HCT116 (cell line): Measurements from ENCODE around the gene GSG1L. TPM values are rescaled to one million over a fixed set of nuclear protein-coding genes. Genes with fewer than 3 reads are reported as not detected.

Source experiments
- ATAC-seq: fragments of 200-7000 bp; cut with Tn5 transposase; 2 replicates; pipeline ENCODE4 v1.9.1; 2020; ENCODE audit warnings: mild to moderate bottlenecking, moderate library complexity
- BruUV-seq: library from RNA; stranded (reverse); fragments of 400-500 nt; replicated peaks from 2 replicates; lab custom pipeline; 2021; lab: Mats Ljungman, UMichigan
- CTCF ChIA-PET: fragments of 300-600 bp; sonication (Branson Sonifier 250); formaldehyde crosslinking; loops from one replicate; lab custom pipeline; 2021; ENCODE audit warnings: antibody characterized with exemption; lab: Charles Lee
- POLR2A ChIA-PET: fragments of 300-600, 350-600 bp; sonication (Branson Sonifier 250); formaldehyde crosslinking; loops from one replicate; lab custom pipeline; 2021; ENCODE audit warnings: antibody characterized with exemption; lab: Charles Lee
- RAD21 ChIA-PET, 2 experiments: fragments of 300-600 bp; sonication (Branson Sonifier 250); formaldehyde crosslinking; loops; one replicate each; lab custom pipeline; 2023; ENCODE audit warnings: low total read pairs in 2 of 2; ENCODE audit not compliant: uncharacterized antibody in 2 of 2, unreplicated experiment in 2 of 2, low non-redundant PET in 1 of 2; lab: Charles Lee
- DNase-seq: peaks from one replicate; pipeline ENCODE4 v3.0.0-alpha.2; 2010; ENCODE audit warnings: low read depth, low spot score
- H2AFZ ChIP-seq: fragments of 200-600 bp; shearing (Covaris generic), sonication (generic); 2 replicates; pipeline ENCODE4 v1.6.1; 2017; ENCODE audit warnings: low read depth, mixed run types, mixed read lengths, antibody characterized with exemption, low read length; ENCODE audit not compliant: poor library complexity, severe bottlenecking
- H3K27ac ChIP-seq: 2 replicates; pipeline ENCODE4 v1.5.1; 2012; ENCODE audit warnings: low read depth, low read length
- H3K27me3 ChIP-seq: fragments of 200-600 bp; sonication (generic); 2 replicates; pipeline ENCODE4 v1.6.1; 2016; ENCODE audit warnings: mixed run types, low read length, mixed read lengths; ENCODE audit not compliant: insufficient read depth
- H3K36me3 ChIP-seq, 2 experiments: fragments of 200-500 bp in 1 of 2; fragments of 200-600 bp in 1 of 2; sonication (Bioruptor generic) in 1 of 2; sonication (generic) in 1 of 2; 2 replicates each; pipeline versions ENCODE4 v1.5.1 to v1.6.1; 2014 to 2016; ENCODE audit warnings: low read length in 2 of 2, inconsistent platforms in 1 of 2, mixed read lengths in 1 of 2, mixed run types in 1 of 2; ENCODE audit not compliant: insufficient read depth in 2 of 2, control insufficient read depth in 1 of 2
- H3K4me1 ChIP-seq, 2 experiments: fragments of 200-600 bp in 1 of 2; sonication (generic) in 1 of 2; 2 replicates each; pipeline versions ENCODE4 v1.5.1 to v1.6.1; 2012 to 2017; ENCODE audit warnings: low read length in 2 of 2, inconsistent platforms in 1 of 2, mild to moderate bottlenecking in 1 of 2, mixed read lengths in 1 of 2, mixed run types in 1 of 2, moderate library complexity in 1 of 2; ENCODE audit not compliant: insufficient read depth in 2 of 2, control insufficient read depth in 1 of 2
- H3K4me2 ChIP-seq: fragments of 200-600 bp; sonication (generic); 2 replicates; pipeline ENCODE4 v1.6.1; 2017; ENCODE audit warnings: mixed run types, low read length, mixed read lengths
- H3K4me3 ChIP-seq, 2 experiments: fragments of 200-600 bp in 1 of 2; sonication (generic) in 1 of 2; replicated peaks in 1 of 2; 2 replicates each; pipeline ENCODE4 v1.5.1; 2011 to 2016; ENCODE audit warnings: low read length in 2 of 2, control low read depth in 1 of 2, low read depth in 1 of 2, mild to moderate bottlenecking in 1 of 2, mixed read lengths in 1 of 2, mixed run types in 1 of 2
- H3K79me2 ChIP-seq: fragments of 200-600 bp; sonication (generic); 2 replicates; pipeline ENCODE4 v1.6.1; 2017; ENCODE audit warnings: mild to moderate bottlenecking, mixed run types, low read length, moderate library complexity, mixed read lengths; ENCODE audit not compliant: insufficient read depth
- H3K9ac ChIP-seq: fragments of 200-600 bp; sonication (generic); 2 replicates; pipeline ENCODE4 v1.6.1; 2016; ENCODE audit warnings: low read length, mixed read lengths
- H3K9me2 ChIP-seq: fragments of 200-600 bp; sonication (generic), shearing (Covaris generic); 2 replicates; pipeline ENCODE4 v1.6.1; 2017; ENCODE audit warnings: mixed run types, mild to moderate bottlenecking, moderate library complexity; ENCODE audit not compliant: insufficient read depth
- H3K9me3 ChIP-seq, 2 experiments: fragments of 200-500 bp in 1 of 2; fragments of 200-600 bp in 1 of 2; sonication (Bioruptor generic) in 1 of 2; sonication (generic) in 1 of 2; 2 replicates each; pipeline ENCODE4 v1.6.1; 2014 to 2017; ENCODE audit warnings: low read length in 2 of 2, mixed read lengths in 2 of 2, inconsistent platforms in 1 of 2, low read depth in 1 of 2, mild to moderate bottlenecking in 1 of 2, mixed run types in 1 of 2, moderate library complexity in 1 of 2; ENCODE audit not compliant: control insufficient read depth in 1 of 2, insufficient read depth in 1 of 2
- H4K20me1 ChIP-seq: fragments of 200-600 bp; sonication (generic), shearing (Covaris generic); 2 replicates; pipeline ENCODE4 v1.6.1; 2017; ENCODE audit warnings: mixed run types, mild to moderate bottlenecking, moderate library complexity; ENCODE audit not compliant: insufficient read depth
- ATF3 ChIP-seq: IDR thresholded peaks from 2 replicates; pipeline ENCODE4 v1.6.1; 2012
- FOSL1 ChIP-seq: IDR thresholded peaks from 2 replicates; pipeline ENCODE4 v1.6.1; 2012; ENCODE audit warnings: low read depth
- JUND ChIP-seq: IDR thresholded peaks from 2 replicates; pipeline ENCODE4 v1.6.1; 2012
- POLR2A ChIP-seq: IDR thresholded peaks from 2 replicates; pipeline ENCODE4 v1.7.0; 2011; ENCODE audit warnings: borderline replicate concordance; ENCODE audit not compliant: insufficient read depth, insufficient read length; ENCODE audit errors: extremely low read depth
- POLR2AphosphoS5 ChIP-seq: IDR thresholded peaks from 2 replicates; pipeline ENCODE4 v1.6.1; 2011; ENCODE audit warnings: mild to moderate bottlenecking, low read depth, low read length, moderate library complexity
- TCF7L2 ChIP-seq: IDR thresholded peaks from 2 replicates; pipeline ENCODE4 v1.7.0; 2011; ENCODE audit warnings: borderline replicate concordance, inconsistent platforms; ENCODE audit not compliant: insufficient read depth, insufficient read length; ENCODE audit errors: extremely low read depth
- intact Hi-C: fragments of 100-400 bp; cut with micrococcal nuclease; formaldehyde crosslinking; loops from 2 replicates; pipeline ENCODE4 v1.10.0; 2022
- total RNA-seq: library from RNA; stranded (reverse); gene quantifications from one replicate; pipeline ENCODE4 v1.2.1, GENCODE V29; 2021; ENCODE audit not compliant: unreplicated experiment
- TF ChIP-seq, protein P1 (sequence below), 3 experiments: fragments of 200-600 bp in 1 of 3; sonication (generic) in 1 of 3; IDR thresholded peaks in 2 of 3; conservative IDR thresholded peaks in 1 of 3; 2 replicates each; pipeline ENCODE4 v1.5.1; 2012 to 2017; ENCODE audit warnings: low read depth in 2 of 3, low read length in 2 of 3, antibody characterized with exemption in 1 of 3, borderline replicate concordance in 1 of 3, control low read depth in 1 of 3, mild to moderate bottlenecking in 1 of 3, mixed read lengths in 1 of 3, mixed run types in 1 of 3, moderate library complexity in 1 of 3; ENCODE audit not compliant: insufficient read depth in 1 of 3
- TF ChIP-seq, protein P2 (sequence below): IDR thresholded peaks from 2 replicates; pipeline ENCODE4 v1.6.1; 2012

The GSG1L gene
- total RNA-seq, 1 experiment from 2014 or later: not detected

DNA sequence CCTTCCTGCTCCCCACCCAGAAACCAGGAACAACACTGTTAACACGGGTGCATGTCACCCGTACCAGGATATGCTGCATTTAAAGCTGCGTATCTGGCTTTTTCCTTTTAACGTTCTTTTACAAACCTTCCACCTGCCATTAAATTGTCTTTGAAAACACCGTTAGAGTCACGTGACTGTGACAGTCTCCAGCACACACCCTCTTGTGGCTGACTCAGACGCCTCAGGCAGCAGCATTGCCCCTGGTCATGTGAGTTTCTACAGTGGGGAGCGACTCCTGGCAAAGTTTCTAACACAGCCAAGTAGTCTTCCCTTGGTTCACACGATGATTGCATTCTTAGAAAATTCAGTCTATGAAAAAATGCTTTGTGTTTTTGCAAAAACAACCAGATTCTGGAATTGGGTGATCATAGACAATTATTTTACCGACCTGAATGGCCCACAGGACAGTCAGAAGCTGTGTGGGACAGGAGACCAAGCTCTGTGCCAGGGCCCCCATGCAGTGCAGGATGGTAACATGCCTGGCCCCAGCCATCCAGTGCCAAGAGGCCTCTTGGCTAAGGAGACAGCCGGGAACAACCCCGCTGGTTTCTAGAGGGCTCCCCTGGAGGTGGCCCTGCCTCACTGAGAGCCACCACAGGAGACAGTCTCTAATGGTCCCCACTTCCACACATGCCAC is 314.5 kb downstream of the GSG1L start:
- Histone ChIP-seq H3K4me1 (peaks cover 10 to 13% of the 10 kb centered on the region in 2 experiments), H4K20me1 (no peaks in the 10 kb centered on the region), H3K4me3 (0 out of 4 replicates have a peak overlapping the region, but pooled peaks of 1 of the 2 experiments have one; percentile 4), H3K27ac (no peak overlapping the region), H3K79me2 (no peaks in the 10 kb centered on the region), H3K9ac (0 out of 2 replicates have a peak overlapping the region, but pooled peaks have one; percentile 17), H2AFZ (no peak overlapping the region), H3K4me2 (peak overlapping the region; percentile 64), H3K36me3 (no peaks in the 10 kb centered on the region), H3K9me3 (no peaks in the 10 kb centered on the region), H3K27me3 (no peaks in the 10 kb centered on the region), H3K9me2 (no peaks in the 10 kb centered on the region)
- DNase-seq (peak; percentile 54), ATAC-seq (peak; percentile 91)
- ChIA-PET CTCF (interaction anchor here (1.3 kb wide), 1 partner anchor 11 kb away, joined by 3 read pairs; no protein-coding TSS in a partner anchor), RAD21 (no interaction called here), POLR2A (no interaction called here)
- intact Hi-C loops: no loop called here
- BruUV-seq: no TSS peak
- TF ChIP-seq POLR2A (no peak), ATF3 (no peak), JUND (peak; percentile 52), POLR2AphosphoS5 (no peak), FOSL1 (peak; percentile 54), TCF7L2 (peak; percentile 74)
- TF ChIP-seq, protein P1, sequence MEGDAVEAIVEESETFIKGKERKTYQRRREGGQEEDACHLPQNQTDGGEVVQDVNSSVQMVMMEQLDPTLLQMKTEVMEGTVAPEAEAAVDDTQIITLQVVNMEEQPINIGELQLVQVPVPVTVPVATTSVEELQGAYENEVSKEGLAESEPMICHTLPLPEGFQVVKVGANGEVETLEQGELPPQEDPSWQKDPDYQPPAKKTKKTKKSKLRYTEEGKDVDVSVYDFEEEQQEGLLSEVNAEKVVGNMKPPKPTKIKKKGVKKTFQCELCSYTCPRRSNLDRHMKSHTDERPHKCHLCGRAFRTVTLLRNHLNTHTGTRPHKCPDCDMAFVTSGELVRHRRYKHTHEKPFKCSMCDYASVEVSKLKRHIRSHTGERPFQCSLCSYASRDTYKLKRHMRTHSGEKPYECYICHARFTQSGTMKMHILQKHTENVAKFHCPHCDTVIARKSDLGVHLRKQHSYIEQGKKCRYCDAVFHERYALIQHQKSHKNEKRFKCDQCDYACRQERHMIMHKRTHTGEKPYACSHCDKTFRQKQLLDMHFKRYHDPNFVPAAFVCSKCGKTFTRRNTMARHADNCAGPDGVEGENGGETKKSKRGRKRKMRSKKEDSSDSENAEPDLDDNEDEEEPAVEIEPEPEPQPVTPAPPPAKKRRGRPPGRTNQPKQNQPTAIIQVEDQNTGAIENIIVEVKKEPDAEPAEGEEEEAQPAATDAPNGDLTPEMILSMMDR (IDR thresholded peaks at IDR 0.05 in 2 of 3, conservative IDR thresholded peaks at IDR 0.05 in 1 of 3; ENCODE audit: borderline replicate concordance in 1 of 3, insufficient read depth in 1 of 3, low read depth in 2 of 3, low read length in 2 of 3): 0 out of 6 replicates have a peak, but pooled peaks of 1 of the 3 experiments have one; percentile 8
- TF ChIP-seq, protein P2, sequence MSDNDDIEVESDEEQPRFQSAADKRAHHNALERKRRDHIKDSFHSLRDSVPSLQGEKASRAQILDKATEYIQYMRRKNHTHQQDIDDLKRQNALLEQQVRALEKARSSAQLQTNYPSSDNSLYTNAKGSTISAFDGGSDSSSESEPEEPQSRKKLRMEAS: peak; percentile 32; the same call in 1 of the 2 replicates
